Activated B cell treated with CpG ODN at 0.5 μM for 24 hours (primary cell): Measurements from ENCODE around the gene COL5A1. TPM values are rescaled to one million over a fixed set of nuclear protein-coding genes. Genes with fewer than 3 reads are reported as not detected.

ENCODE experiments used
- ATAC-seq: fragments of 200-7000 bp; cut with Tn5 transposase; one replicate; pipeline ENCODE4 v1.10.0; 2021; ENCODE audit warnings: low read depth, mild to moderate bottlenecking, moderate library complexity
- CTCF ChIA-PET: fragments of 350-600 bp; sonication (Branson Sonifier 250); formaldehyde crosslinking; loops from one replicate; lab custom pipeline; 2021; ENCODE audit warnings: antibody characterized with exemption; lab: Charles Lee
- POLR2A ChIA-PET: fragments of 350-600 bp; sonication (Branson Sonifier 250); formaldehyde crosslinking; loops from one replicate; lab custom pipeline; 2021; ENCODE audit warnings: antibody characterized with exemption; lab: Charles Lee
- DNase-seq: peaks from one replicate; pipeline ENCODE4 v3.0.0; 2022
- H3K27ac Mint-ChIP-seq: one replicate; pipeline ENCODE4 v1.8.0; 2020; ENCODE audit warnings: mixed read lengths
- H3K27me3 Mint-ChIP-seq: one replicate; pipeline ENCODE4 v1.8.0; 2021; ENCODE audit warnings: mixed read lengths
- H3K36me3 Mint-ChIP-seq: one replicate; pipeline ENCODE4 v1.8.0; 2021; ENCODE audit warnings: low read depth, mixed read lengths
- H3K4me1 Mint-ChIP-seq: one replicate; pipeline ENCODE4 v1.8.0; 2021; ENCODE audit warnings: mixed read lengths
- H3K4me3 Mint-ChIP-seq: one replicate; pipeline ENCODE4 v1.8.0; 2020; ENCODE audit warnings: mild to moderate bottlenecking, mixed read lengths
- H3K9me3 Mint-ChIP-seq: one replicate; pipeline ENCODE4 v1.8.0; 2020; ENCODE audit warnings: mixed read lengths
- intact Hi-C: fragments of 100-400 bp; cut with micrococcal nuclease; formaldehyde crosslinking; loops from one replicate; pipeline ENCODE4 v1.15.1; 2024
- total RNA-seq: library from RNA; stranded (reverse); gene quantifications from 2 replicates; pipeline ENCODE4 v1.2.3, GENCODE V29; 2022
- TF ChIP-seq, protein P1 (sequence below): fragments of 200-600 bp; IDR thresholded peaks from one replicate; pipeline ENCODE4 v1.8.0; 2022; ENCODE audit warnings: antibody characterized with exemption, mild to moderate bottlenecking

COL5A1 gene
- total RNA-seq, 1 donor from 2014 or later = 0.02 TPM

GRCh38 chr9:134858051-134858841, 216.6 kb downstream of the COL5A1 start:
- POLR2A ChIA-PET = no interaction called here
- Mint-ChIP-seq H3K9me3 (peaks cover 6% of the 10 kb centered on the region), H3K27me3 (peaks cover 20% of the 10 kb centered on the region), H3K4me3 (no peak overlapping the region), H3K27ac (peak overlapping the region; percentile 73), H3K4me1 (peaks cover 4% of the 10 kb centered on the region), H3K36me3 (no peaks in the 10 kb centered on the region)
- ATAC-seq (peak; percentile 57), DNase-seq (no peak)
- CTCF ChIA-PET = interaction anchor here (1.2 kb wide), 1 partner anchor 160 kb away, joined by 3 read pairs; no protein-coding TSS in a partner anchor
- TF ChIP-seq, protein P1, sequence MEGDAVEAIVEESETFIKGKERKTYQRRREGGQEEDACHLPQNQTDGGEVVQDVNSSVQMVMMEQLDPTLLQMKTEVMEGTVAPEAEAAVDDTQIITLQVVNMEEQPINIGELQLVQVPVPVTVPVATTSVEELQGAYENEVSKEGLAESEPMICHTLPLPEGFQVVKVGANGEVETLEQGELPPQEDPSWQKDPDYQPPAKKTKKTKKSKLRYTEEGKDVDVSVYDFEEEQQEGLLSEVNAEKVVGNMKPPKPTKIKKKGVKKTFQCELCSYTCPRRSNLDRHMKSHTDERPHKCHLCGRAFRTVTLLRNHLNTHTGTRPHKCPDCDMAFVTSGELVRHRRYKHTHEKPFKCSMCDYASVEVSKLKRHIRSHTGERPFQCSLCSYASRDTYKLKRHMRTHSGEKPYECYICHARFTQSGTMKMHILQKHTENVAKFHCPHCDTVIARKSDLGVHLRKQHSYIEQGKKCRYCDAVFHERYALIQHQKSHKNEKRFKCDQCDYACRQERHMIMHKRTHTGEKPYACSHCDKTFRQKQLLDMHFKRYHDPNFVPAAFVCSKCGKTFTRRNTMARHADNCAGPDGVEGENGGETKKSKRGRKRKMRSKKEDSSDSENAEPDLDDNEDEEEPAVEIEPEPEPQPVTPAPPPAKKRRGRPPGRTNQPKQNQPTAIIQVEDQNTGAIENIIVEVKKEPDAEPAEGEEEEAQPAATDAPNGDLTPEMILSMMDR = no peak
- intact Hi-C loops = no loop called here

DNA sequence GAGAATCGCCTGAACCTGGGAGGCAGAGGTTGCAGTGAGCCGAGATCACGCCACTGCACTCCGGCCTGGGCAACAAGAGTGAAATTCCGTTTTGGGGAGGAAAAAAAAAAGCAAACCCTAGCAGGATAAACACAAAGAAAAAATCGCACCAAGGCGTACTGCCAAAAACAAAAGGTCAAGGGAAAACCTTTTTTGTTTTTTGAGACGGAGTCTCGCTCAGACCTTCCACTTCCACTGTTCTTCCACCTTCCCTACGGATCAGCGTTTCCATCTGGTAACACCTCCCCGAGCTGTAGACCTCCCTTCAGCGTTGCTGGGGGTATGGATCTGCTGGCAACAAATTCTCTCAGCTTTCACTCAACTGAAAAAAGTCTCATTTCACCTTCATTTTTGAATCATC, 218.9 kb downstream of the COL5A1 start:
- POLR2A ChIA-PET = no interaction called here
- Mint-ChIP-seq H3K27ac (no peak overlapping the region), H3K4me3 (no peak overlapping the region), H3K27me3 (peaks cover 19% of the 10 kb centered on the region), H3K4me1 (peaks cover 4% of the 10 kb centered on the region), H3K36me3 (no peaks in the 10 kb centered on the region), H3K9me3 (peaks cover 6% of the 10 kb centered on the region)
- DNase-seq (no peak), ATAC-seq (no peak)
- TF ChIP-seq, protein P1 = no peak
- intact Hi-C loops = no loop called here
- CTCF ChIA-PET = no interaction called here

- POLR2A ChIA-PET = interaction anchor here (0.7 kb wide), 1 partner anchor 180 kb away, joined by 3 read pairs; no protein-coding TSS in a partner anchor
These were observed 220.2 kb downstream of the COL5A1 start for GRCh38 chr9:134861595-134862334.

GRCh38 chr9:134863306-134863902, 221.8 kb downstream of the COL5A1 start:
- Mint-ChIP-seq H3K27ac (no peak overlapping the region), H3K27me3 (peaks cover 6% of the 10 kb centered on the region), H3K4me1 (peaks cover 1% of the 10 kb centered on the region), H3K4me3 (no peak overlapping the region), H3K9me3 (peaks cover 3% of the 10 kb centered on the region), H3K36me3 (no peaks in the 10 kb centered on the region)
- DNase-seq = no peak
- ATAC-seq = no peak
- intact Hi-C loops = no loop called here
- ChIA-PET POLR2A (no interaction called here), CTCF (no interaction called here)
- TF ChIP-seq, protein P1 = no peak

More at GRCh38 chr9:134861595-134862334, 220.2 kb downstream of the COL5A1 start:
- peaks cover 6% of the 10 kb centered on the region for H3K9me3 Mint-ChIP-seq
- no peak for DNase-seq
- no peak for ATAC-seq
- H3K4me1 Mint-ChIP-seq = peaks cover 4% of the 10 kb centered on the region
- intact Hi-C loops = no loop called here
- H3K27me3 Mint-ChIP-seq = peaks cover 13% of the 10 kb centered on the region
- TF ChIP-seq, protein P1 = no peak
- H3K27ac Mint-ChIP-seq = no peak overlapping the region
- CTCF ChIA-PET = no interaction called here
- H3K36me3 Mint-ChIP-seq = no peaks in the 10 kb centered on the region
- H3K4me3 Mint-ChIP-seq = no peak overlapping the region
